Putamen (tissue), 1 donor: ENCODE data around the gene DAPL1.

Experiments
- DNase-seq: peaks from one replicate; pipeline ENCODE4 v3.0.0-alpha.2; 2016; ENCODE audit warnings: low spot score

The DAPL1 gene, protein sequence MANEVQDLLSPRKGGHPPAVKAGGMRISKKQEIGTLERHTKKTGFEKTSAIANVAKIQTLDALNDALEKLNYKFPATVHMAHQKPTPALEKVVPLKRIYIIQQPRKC

DNA sequence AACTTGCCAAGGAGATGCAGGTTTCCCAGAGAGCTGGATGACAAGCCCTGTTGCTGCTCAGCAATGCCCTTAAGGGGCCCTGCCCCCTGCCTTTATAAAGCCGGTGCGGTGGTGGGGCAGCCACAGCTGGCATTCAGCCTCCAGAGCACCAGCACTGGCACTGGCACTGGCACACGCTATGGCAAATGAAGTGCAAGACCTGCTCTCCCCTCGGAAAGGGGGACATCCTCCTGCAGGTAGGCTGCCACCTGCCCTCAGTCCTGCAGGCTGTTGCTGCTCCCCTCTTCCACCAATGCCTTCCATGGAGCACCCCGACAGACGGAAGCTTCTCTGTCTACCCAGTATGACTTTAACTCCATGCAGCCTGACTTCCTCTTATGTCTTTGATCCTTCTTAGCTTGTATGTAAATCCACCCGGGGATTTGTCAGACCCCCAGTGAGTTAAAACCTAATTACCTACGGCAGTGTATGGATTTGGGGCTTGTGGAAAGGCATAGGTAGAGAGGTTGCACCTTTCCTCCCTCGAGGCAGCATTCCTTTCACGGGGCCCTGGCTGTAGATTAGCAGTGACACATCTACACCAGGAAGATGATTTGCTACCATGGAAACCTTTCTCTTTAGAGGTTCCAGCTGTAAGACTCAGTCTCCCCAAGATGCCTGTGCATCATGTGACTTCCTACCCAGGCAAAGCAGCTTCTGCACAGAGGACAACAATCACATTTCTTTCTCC, at the start of gene DAPL1:
Gene DAPL1, plus strand, starts transcription at position 123 of the 730 bp plus-strand sequence. Its CDS starts 56 bp downstream, at position 179.
- DNase-seq: no peak

GRCh38 chr2:158745866-158746382, 49.2 kb upstream of the DAPL1 start:
- DNase-seq: no peak

GRCh38 chr2:158746488-158746887, 48.6 kb upstream of the DAPL1 start:
- no peak for DNase-seq

GRCh38 chr2:158747281-158747680, 47.8 kb upstream of the DAPL1 start:
- DNase-seq: no peak

DNA sequence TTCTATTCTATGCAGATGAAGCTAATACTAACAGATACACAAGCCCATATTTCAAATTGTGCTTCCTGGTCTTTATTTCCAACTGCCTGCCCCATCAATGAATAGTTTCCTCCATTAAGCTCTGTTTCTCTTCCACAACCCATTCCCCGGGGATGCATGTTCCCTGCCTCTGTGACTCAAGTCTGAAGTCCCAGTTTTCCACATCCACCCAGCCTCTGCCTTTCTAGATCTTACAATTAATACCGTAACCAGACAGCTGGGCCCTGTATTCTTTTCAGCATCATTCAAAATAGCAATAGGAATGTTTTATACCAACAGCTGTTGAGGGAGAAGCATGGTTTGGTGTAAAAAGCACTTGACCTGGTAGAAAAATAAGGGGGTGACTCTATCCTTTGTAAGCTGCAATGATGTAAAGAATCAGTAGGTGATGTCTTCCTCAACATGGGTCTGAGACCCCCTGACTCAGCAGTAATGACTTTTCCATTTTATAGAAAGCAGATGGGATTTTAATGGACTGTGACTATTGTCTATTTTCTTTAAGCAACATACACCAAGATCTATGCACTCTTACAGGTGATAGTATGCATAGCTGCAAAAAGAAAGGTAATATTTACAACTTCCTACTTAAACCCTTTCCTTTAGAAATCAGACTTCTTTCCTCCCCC, 46.1 kb upstream of the DAPL1 start:
- no peak for DNase-seq

- no peak for DNase-seq
These were observed 44.5 kb upstream of the DAPL1 start for GRCh38 chr2:158750458-158751125.

DNA sequence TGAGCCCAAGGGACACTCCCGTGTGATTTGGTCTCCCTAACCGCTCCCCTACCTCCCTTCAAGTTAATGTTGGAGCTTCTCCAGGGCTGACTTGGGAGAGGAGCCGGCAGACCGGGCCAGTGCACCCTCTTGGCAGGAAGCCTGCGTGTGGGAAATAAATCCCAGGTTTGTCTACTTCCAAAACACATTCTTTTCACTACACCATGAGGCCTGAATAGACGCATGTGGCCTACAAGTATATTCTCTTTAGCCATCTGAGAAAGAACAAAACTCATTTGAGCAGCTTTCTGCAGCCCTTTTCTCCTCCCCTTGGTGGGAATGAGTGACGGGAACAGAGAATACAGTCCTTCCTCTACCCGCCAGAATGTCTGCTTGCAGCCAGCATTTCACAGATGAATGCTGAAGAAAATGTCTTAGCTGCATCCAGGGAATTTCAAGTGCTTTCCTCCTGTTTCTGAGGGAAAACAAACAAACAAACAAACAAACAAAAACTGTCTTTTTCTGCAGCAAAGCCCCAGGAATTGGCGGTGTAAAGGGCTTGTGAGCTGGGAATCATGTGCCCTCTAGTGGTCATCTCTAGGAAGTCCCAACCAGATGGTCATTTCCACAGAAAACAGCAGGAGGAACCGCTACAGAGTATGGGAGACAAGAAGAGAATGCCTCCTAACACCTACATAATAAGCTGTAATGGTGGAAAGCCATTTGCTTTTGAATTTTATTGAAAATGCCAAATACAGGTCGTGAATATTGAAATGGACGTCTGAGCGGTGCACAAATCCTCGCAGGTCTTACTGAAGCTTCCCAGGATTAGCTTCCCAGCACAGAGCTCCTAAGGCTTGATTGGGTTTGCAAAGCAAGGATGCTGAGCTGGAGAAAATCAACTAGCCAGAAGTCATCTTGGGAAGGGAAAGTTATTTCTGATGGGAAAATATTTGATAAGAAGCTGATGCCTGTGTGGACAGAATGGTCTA, 41.2 kb upstream of the DAPL1 start:
- DNase-seq: peak; percentile 83

GRCh38 chr2:158755310-158756087, 39.6 kb upstream of the DAPL1 start:
- no peak for DNase-seq

- no peak for DNase-seq
These were observed 38.8 kb upstream of the DAPL1 start for GRCh38 chr2:158756331-158756730.

DNA sequence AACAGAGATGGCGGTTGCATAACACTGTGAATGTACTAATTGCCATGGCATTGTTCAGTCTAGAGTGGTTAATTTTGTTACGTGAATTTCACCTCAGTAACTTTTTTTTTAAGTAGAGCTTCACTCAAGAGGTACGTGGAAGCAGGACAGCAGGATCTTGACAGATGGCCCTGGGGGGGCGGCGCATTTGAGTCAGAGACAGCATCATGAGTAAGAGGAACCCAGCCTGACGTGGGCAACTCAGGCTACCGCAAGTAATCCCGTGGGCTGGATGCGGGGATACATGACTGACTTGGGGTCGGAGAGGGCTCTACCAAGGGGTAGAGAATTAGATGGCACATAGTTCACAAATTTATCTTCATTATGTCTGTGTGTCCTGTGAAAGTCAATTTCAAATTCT, 38.1 kb upstream of the DAPL1 start:
- no peak for DNase-seq

- no peak for DNase-seq
These were observed 34.2 kb upstream of the DAPL1 start for GRCh38 chr2:158760887-158761286.

DNA sequence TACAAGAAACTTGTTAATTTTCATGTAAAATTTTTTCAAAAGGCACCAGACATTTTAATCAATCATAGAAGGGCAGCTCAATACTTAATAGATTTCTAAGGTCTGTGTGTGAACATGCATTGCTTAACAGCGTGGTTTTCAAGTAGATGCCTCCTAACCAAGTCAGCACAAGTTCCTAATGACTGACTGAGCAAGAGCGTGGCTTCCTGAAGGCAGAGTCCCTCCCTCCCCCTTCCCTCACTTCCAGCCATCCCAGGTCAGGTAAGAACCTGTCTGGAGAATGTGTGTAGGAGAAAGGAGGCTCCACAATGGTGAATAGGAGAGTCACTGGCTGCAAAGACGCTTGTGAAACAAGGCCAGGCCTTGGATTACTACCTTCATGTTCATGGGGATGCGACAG, 33.5 kb upstream of the DAPL1 start:
- DNase-seq: no peak

GRCh38 chr2:158762336-158762735, 32.8 kb upstream of the DAPL1 start:
- DNase-seq: no peak

DNA sequence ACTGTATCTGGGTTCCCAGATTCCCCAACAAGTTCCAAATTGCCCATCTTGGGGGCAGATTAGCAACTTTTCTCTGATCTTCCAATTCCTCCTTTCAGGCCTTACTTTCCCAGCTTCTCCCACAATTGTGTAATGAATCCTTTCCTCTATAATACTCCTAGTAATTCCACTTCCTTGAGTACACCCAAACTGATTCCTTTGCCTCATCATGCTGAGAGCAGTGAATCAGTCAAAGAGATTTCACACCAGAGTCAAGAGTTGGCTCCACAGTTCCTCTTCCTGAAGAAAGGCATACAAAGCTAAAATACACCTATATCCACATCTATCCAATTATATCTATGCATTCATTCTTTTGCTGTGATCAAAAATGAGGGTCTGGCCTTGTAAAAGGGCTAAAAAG, 28.6 kb upstream of the DAPL1 start:
- DNase-seq: no peak

GRCh38 chr2:158772306-158773078, 22.6 kb upstream of the DAPL1 start:
- DNase-seq: peak; percentile 90

DNA sequence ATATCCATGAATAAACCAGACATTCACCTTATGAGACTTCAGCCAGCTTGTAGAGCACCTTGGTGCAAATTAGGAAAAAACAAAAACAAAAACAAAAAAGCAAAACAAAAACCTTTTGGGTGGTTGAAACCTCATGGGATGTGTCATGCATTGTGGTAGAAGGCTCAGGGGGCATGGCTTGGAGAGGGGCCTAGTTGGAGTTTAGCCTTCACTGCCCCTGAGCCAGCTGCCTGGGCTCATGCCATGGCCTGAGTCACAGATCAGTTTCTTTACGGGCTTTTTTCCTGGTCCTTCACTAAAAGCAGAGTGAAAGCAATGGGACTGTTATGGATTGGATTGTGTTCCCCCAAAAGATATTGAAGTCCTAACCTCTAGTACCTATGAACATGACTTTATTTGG, 22.0 kb upstream of the DAPL1 start:
- DNase-seq: peak; percentile 39

DNA sequence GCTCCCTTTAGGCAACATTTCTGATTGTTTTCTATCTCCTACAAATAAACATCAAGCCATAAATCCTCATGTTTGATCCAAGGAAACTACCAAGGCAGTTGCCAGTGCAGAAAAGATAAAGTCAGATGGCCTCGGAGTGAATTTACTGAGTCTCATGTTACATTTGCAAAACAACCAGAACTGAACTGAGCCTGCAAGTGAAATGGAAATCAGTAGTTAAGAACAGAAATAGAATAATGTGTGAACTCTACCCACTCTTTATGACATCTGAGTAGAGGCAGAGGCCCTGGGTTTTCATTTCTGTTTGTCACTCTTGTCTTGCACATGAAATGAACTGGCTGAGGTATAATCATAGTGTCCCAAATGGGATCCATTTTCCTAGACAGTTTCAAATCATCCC, 20.4 kb upstream of the DAPL1 start:
- DNase-seq: peak; percentile 39

DNA sequence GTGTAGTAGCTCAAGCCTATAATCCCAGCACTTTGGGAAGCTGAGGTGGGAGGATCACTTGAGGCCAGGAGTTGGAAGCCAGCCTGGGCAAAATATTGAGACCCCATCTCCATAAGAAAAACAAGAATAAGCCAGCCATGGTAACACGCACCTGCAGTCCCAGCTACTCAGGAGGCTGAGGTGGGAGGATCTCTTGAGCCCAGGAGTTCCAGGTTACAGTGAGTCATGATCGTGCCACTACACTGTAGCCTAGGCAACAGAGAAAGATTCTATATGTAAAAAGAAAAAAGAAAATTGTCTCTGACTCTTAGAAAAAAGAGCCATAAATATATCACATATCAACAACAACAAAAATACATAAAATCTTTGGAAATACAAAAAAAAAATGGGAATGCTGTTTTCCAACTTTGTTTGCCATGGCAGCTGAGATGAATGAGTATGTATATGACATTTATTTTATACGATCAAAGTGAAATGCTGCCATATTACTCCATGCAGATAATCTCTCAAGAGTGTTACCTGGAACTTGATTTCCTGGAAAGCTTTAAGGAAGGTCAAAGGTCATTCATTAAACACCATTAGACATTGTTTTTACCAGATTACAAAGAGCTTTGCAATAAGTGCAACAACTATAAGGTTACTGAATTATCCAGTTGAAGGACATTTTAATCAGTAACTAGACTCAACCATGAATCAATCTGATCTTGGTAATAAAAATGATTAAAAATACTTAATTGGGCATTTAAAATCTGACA, 19.7 kb upstream of the DAPL1 start:
- DNase-seq: no peak

DNA sequence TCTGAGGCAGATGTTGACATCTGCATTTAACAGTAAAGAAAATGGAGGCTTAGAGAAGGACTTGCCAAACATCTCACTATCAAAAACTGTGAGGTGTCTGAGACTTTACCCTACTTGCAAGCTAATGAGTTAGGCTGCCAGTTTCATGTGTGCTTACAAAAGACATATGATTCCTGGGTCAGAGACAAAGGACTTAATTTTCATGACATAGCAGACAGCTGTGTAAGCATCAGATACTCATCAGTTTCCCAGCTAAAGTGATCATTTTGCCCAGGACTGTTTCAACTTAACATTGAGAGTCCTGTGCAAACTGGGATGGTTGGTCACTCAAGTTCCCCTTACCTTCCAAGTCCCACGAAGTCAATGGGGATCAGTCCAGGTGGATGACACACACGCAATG, 18.9 kb upstream of the DAPL1 start:
- no peak for DNase-seq
